Stimulated activated CD8-positive, alpha-beta memory T cell treated with anti-CD3 and anti-CD28 coated beads, Interleukin-4, amount 100 ng/mL, for 24 hours (primary cell): ENCODE measurements around the gene PLA2G7.

ENCODE experiments used
- DNase-seq: peaks from one replicate; pipeline ENCODE4 v3.0.0-alpha.2; 2020; ENCODE audit warnings: low read depth

Gene PLA2G7

GRCh38 chr6:46688117-46688965 lies 46.8 kb downstream of the PLA2G7 start:
- no peak for DNase-seq

DNA sequence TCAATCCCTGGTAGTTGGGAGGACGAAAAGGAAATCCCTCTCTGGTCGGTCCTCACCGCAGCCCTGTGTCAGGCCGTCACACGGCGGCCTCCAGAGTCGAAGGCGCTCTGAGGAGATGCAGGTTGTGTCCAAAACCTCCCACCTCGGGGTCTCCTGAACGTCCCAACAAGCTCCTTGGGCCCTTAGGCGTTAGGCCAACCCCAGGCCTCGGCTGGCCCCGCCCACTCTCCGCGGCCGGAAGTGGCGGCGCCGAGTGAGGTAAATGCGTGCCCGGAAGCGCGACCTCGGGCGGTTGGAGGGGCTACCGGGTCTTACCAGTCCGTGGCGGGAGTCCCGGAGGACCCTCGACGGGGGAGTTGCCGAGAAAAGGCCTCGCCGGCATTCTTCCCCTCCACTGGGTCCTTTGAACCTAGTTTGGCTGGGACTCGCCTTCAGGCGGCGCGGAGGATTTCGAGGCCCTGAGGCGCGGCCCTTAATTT lies 47.5 kb downstream of the PLA2G7 start, which contains the start of gene TDRD6:
TSS of gene TDRD6 (plus strand) at position 267 of the 479 bp plus-strand sequence. CDS start 244 bp downstream, outside the sequence.
- no peak for DNase-seq

- DNase-seq, result no peak
Measured at GRCh38 chr6:46684771-46685170, 50.4 kb downstream of the PLA2G7 start.

DNA sequence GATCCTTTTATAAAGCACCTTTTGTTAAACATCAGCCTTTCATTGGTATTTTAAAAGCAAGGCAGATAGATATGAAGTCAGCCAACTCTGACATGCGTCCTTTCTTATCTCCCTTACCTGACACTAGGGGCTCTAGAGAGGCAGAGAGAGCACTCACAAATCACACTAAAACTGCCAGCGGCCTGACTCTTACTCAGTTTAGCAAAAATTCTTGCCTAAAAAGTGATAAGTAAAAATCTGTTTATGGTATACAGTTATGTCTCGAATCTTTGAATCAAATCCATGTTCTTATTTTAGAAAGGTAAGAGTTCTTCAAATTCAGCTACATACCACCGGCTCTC lies 57.9 kb downstream of the PLA2G7 start:
- no peak for DNase-seq

GRCh38 chr6:46676604-46677313 lies 58.4 kb downstream of the PLA2G7 start:
- no peak for DNase-seq

GRCh38 chr6:46674410-46674809 lies 60.8 kb downstream of the PLA2G7 start:
- DNase-seq, result no peak

DNA sequence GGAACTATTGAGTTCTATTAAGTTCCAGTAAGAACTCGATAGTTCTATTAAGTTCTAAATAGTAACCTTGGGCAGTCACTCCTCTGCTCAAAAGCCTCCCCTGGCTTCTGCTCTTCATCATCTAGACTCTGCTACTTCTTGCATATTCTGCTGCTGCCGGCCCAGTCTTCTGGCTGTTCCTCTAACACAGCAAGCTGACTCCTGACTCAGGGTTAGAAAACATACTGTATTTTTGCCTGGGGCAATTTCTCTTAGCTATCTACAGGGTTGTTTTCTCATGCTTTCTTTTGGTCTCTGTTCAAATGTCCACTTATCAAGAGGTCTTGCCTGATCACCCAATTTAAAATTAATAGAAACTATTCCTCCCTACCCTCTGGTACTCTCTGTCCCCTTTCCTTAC lies 67.8 kb downstream of the PLA2G7 start:
- DNase-seq, result no peak

GRCh38 chr6:46661483-46661882 lies 73.7 kb downstream of the PLA2G7 start:
- DNase-seq, result no peak

GRCh38 chr6:46657642-46658041 lies 77.5 kb downstream of the PLA2G7 start:
- DNase-seq, result no peak

- no peak for DNase-seq
Measured at GRCh38 chr6:46655803-46656202, 79.4 kb downstream of the PLA2G7 start.
